H1 (cell line): ENCODE measurements around the gene BAX. TPM values are rescaled to one million over a fixed set of nuclear protein-coding genes. Genes with fewer than 3 reads are reported as not detected.

ENCODE experiments used
- NANOG ChIP-seq: IDR thresholded peaks from 2 replicates; pipeline ENCODE4 v1.6.1; 2011; ENCODE audit warnings: low read length, low read depth, mild to moderate bottlenecking, inconsistent platforms; ENCODE audit not compliant: insufficient read depth, poor library complexity, severe bottlenecking
- RAD21 ChIP-seq, 2 experiments: IDR thresholded peaks in 1 of 2; conservative IDR thresholded peaks in 1 of 2; 2 replicates each; pipeline ENCODE4 v1.6.1; 2011; ENCODE audit warnings: low read depth in 2 of 2, low read length in 2 of 2, improper control_type of control experiment in 1 of 2, inconsistent platforms in 1 of 2, mild to moderate bottlenecking in 1 of 2, moderate library complexity in 1 of 2
- TBP ChIP-seq: IDR thresholded peaks from 2 replicates; pipeline ENCODE4 v1.6.1; 2011; ENCODE audit warnings: low read depth, low read length, improper control_type of control experiment
- polyA plus RNA-seq, 7 experiments: library from polyadenylated mRNA; depleted of rRNA in 3 of 7; stranded (reverse) in 5 of 7; unstranded in 2 of 7; fragments of >200 nt in 5 of 7; fragments of 200-250 nt in 2 of 7; gene quantifications; 1 replicate in 5 of 7; 2 replicates in 1 of 7; 4 replicates in 1 of 7; pipeline versions ENCODE4 v1.2.1 to v1.2.3, GENCODE V29; 2011 to 2013; ENCODE audit warnings: missing spikeins in 2 of 7, mixed read lengths in 2 of 7
- total RNA-seq: library from RNA; stranded (reverse); fragmentation: NEBNext Ultra II Directional; extraction: Animal tissue kit (Norgen Biotek cat#: 25700); gene quantifications from 2 replicates; pipeline ENCODE4 v1.2.1, GENCODE V29; 2021
- TF ChIP-seq, protein P1 (sequence below): IDR thresholded peaks from 2 replicates; pipeline ENCODE4 v1.6.1; 2012; ENCODE audit warnings: inconsistent platforms

Gene BAX
- total and polyA plus RNA-seq, 2 of the 8 experiments (the other 6 are each of a cell fraction or from before 2014, with no cell fraction given): 257 to 346 TPM

DNA sequence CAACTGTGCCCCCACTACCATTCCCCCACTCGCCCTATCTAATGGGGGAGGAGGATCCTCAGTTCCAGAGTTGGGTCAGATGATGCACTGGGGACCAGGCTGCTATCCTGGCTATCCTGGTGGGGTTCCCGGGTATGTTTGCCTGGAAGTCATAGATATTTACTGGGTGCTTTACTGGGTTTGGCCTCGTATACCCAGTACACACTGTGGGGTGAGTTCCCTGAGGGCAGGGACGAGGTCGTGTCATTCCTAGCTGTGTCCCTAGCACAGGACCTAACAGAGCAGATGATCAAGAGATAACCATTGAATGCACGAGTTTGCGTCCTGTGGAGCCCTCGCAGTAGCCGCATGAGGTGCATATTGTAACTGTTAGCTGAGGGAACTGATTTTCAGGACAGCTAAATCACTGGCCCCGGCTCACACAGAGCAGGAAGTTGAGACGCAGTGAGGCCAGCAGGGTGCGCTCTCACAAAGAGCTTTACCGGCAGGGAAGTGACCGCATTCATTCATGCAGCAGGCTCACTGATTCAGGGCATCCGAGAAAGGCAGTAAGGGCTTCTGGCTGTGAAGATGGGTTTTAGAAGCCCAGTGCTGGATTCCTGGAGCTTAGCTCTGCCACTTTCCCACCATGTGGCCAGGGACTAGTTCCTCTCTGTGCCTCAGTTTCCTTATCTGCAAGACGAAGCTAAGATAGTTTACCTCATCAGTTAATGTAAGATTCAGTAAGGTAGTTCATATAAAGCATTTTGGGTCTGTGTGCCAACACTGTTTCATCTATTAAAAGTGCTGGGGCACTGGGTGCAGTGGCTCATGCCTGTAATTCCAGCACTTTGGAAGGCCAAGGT, 45.0 kb downstream of the BAX start (continued):
- TF ChIP-seq RAD21 (IDR thresholded peaks at IDR 0.05 in 1 of 2, conservative IDR thresholded peaks at IDR 0.05 in 1 of 2; ENCODE audit: low read depth in 2 of 2, low read length in 2 of 2) (peak; percentile 69 to 72), NANOG (no peak), TBP (peak; percentile 48; the same call in 1 of the 2 replicates)
- TF ChIP-seq, protein P1, sequence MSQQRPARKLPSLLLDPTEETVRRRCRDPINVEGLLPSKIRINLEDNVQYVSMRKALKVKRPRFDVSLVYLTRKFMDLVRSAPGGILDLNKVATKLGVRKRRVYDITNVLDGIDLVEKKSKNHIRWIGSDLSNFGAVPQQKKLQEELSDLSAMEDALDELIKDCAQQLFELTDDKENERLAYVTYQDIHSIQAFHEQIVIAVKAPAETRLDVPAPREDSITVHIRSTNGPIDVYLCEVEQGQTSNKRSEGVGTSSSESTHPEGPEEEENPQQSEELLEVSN: no peak
- TF ChIP-seq, all 59 proteins: peak for 5
